HG02623 (cell line): ENCODE results near the gene FAM118A.
"Not testable (repeated sequence)": the region's sequence is repeated elsewhere in the genome, so short reads cannot be mapped to it uniquely, and the experiment has no call there.

ENCODE experiments used
- ATAC-seq: cut with Tn5 transposase; IDR thresholded peaks from one replicate; pipeline ENCODE4 v1.9.1; 2021; ENCODE audit warnings: moderate library complexity; ENCODE audit not compliant: unreplicated experiment

The FAM118A gene

GRCh38 chr22:45328822-45329529 lies 19.2 kb downstream of the FAM118A start:
- ATAC-seq: no peak

DNA sequence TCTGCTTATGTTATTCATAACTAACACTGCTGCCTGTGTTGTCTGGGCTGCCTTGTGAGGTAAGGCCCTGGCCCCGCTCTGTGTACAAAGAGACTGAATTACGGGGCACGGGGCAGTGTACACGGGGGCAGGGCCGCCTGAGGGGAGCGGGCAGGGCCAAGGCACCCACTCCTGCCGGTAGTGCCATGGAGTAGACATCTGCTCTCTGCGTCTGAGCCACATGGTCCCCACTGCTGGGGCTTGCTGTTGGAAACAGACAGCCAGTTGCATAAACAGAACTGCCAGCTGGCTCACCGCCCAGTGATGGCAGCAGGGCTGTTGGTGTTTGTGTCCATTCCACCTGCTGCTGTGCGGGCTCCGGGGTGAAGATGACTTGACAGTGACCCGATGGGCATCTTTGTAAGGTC lies 19.8 kb downstream of the FAM118A start:
- ATAC-seq: no peak

- no peak for ATAC-seq
These were observed 20.8 kb downstream of the FAM118A start for GRCh38 chr22:45330548-45330947.

GRCh38 chr22:45331486-45331885 lies 21.8 kb downstream of the FAM118A start:
- ATAC-seq: no peak

DNA sequence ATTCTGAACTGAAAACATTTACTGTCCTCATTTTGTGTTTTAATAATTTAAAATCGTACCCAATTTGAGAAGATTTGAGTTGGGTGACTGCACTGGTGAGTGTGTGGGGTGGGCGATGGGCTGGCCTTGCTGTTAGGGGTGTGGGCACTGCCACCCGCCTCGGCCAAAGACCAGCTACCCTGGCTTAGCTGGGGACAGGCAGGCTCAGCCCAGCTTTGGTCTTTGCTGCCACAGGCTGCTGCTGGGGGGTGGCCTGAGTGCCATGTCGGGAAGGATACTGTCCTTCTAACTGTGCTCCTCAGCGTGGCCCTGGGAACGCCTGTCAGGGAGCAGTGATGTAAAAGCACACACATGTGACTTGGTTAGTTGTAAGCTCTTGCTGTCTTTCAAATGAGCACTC lies 22.3 kb downstream of the FAM118A start:
- no peak for ATAC-seq

DNA sequence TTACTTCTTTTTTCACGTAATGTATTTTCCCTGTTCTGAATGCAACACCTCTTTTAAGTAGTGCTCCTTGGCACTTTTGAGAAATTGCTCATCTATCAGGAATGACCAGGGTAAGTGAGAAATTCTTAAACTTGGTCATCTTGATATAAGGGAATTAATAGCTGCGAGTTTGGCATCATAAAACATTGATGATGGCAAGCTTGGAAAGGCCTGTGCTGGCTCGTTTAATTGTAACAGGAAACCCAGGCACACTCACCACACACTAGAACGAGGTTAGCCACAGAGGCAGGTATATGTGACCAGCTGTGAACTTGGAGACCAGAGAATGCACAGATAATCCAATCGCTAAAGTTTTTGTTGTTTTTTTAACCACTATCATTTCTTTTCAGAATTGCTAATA lies 24.3 kb downstream of the FAM118A start:
- no peak for ATAC-seq

- no peak for ATAC-seq
These were observed 24.8 kb downstream of the FAM118A start for GRCh38 chr22:45334528-45334927.

- ATAC-seq: no peak
These were observed 25.5 kb downstream of the FAM118A start for GRCh38 chr22:45335021-45335818.

DNA sequence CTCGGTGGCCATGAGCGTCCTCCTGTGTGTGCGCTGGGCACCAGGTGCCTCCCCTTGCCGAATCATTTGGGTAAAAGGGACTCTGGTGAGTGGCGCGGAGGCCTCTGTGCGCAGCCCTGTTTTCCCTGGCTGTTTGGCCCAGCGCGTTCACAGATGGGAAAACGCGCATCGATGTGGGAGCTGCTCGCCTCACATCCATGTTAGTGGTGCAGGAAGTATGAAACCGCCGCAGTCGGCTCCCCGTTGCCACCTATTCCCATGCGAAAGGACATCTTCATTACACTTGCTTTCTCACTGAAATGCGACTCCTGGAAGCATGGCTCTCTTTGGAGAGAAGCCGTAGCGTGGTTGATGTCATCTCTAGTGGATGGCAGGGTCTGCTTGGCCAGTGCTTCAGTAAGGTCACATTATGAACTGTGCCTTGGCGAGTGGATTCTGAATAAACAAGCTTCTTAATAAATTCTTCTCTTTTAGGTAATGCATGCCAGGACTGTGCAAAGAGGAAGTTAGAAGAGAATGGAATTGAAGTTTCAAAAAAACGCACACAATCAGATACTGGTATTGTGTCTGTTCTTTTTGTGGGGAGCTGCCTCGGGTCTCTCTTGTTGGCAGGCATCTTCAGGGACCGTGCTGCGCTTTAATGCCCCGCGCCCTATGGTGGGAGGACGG lies 26.3 kb downstream of the FAM118A start:
- no peak for ATAC-seq

DNA sequence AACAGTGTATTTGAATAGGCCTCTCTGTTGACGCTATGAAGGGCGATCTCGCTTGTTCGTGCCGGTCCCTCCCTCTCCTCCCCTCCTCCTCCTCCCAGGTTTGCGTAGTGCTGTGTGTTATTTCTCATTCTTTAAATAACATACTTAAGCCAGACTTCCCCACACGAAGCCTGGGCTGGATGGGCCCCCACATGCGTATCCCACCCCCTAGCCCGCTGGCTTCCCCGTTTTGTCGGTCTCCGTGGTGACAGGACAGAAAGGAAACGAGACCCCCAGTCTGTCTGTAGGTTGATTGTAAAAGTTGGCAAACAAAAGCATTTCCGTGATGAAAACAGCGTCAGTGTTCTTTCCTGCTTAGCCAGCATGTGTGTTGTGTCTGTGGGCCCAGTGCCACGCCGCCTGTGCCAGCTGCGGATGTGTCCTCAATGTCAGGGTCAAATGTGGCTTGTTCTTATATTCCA lies 27.3 kb downstream of the FAM118A start:
- ATAC-seq: no peak

- ATAC-seq: no peak
These were observed 27.8 kb downstream of the FAM118A start for GRCh38 chr22:45337536-45337935.

DNA sequence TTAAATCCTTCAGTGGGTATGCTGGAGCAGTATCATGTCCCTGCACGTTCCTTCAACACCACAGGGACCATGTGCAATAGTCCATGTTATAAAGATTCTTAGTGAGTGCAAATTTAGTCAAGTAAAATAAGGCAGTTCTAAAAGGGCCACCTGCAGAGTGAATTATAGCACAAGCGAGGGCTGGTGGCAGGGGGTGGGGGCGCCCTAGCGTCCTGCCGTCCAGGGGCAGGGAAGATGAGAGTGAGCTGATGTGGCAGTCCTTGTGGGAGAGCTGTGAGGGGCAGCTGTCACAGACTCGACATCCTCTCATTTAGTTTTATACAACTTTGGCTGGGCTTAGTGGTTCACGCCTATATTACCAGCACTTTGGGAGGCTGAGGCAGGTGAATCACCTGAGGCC lies 29.1 kb downstream of the FAM118A start:
- ATAC-seq: no peak

DNA sequence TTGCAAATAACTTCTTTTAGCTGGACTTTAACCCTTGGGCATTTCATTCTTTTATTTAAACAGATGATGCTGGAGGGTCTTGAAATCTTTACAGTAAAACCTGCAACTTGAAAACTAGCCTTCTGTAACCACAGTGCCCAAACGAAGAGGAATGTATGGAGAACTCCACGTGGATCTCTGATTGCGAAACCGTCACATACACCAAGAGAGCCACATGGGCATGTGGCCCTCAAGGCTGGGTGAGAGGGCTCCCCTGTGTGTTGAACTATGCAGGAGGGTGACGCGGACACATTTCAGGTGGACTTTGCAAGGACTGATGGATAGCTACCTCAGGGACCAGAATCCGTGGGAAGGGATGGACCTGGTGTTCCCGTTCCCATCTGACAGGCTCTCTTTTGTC lies 30.6 kb downstream of the FAM118A start:
- no peak for ATAC-seq

DNA sequence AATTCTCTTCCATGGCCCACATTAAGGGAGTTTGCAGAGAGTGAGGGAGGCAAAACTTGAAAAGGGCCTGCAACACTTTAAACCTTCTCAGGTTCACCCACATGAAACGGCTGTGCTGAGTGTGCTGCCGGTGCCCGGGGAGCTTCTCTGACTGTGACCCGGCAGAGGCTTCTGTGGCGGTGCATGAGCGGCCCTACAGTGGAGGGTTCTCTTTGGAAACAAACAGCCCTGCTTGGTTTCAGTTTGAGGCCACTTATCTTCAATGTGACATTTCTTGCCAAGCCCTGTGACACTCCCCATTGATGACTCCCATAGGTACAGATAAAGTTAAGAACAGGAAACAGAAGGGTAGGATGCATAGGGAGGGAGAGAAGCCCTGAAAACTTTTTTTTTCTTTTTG lies 31.8 kb downstream of the FAM118A start:
- ATAC-seq: no peak

DNA sequence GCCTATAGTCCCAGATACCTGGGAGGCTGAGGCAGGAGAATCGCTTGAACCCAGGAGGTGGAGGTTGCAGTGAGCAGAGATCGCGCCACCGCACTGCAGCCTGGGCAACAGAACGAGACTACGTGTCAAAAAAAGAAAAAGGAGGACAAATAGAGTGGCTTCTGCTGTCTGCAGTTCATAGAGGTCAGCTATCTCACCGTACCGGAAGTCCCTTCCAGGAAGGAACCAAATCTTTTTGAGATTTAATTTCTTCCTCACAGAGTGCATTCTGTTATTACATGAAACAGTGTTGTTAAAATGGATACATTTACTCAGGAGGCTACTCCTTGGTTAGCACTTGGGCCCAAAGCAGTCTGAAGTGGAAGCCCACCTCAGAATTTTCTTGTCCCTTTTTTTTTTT lies 33.4 kb downstream of the FAM118A start:
- ATAC-seq: no peak

GRCh38 chr22:45344334-45344733 lies 34.6 kb downstream of the FAM118A start:
- ATAC-seq: no peak

DNA sequence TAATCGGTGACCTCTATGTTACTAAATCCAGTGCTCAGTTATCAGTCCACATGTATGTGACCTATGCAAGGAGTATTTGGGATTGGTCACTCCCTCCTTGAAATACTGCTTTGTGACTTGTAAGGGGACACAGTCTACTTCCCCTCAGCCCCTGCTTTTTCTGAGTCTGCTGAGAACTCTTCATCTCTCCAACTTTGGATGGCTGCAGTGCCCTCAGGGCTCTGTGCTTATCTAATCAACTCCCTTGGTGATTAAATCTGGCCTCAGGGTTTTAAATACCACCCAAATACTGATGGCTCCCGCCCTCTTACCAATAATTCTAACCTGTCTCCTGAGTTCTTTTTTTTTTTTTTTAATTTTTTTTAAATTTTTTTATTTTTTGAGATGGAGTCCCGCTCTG lies 40.2 kb downstream of the FAM118A start:
- ATAC-seq: no peak

- ATAC-seq: no peak
These were observed 42.2 kb downstream of the FAM118A start for GRCh38 chr22:45351956-45352355.

GRCh38 chr22:45352757-45353156 lies 43.0 kb downstream of the FAM118A start:
- ATAC-seq: not testable (repeated sequence)

DNA sequence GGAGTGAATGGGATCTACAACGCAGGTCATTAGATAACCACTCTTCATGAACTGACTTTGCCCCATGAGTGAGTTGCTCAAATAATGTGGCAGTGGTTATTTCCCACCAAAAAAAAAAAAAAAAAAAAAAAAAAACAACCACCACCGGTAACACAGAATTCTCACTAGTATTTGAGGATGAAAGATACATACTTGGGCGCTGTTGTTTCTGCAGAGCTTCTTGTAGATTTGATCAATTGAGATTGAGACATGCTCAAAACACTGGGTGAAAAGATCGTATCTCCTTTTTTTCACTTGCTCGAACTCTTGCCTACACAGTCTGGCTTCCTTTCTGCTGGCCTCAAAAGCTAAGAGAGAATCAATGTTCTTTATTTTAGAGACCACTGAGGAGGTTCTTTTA lies 44.1 kb downstream of the FAM118A start:
- no peak for ATAC-seq

DNA sequence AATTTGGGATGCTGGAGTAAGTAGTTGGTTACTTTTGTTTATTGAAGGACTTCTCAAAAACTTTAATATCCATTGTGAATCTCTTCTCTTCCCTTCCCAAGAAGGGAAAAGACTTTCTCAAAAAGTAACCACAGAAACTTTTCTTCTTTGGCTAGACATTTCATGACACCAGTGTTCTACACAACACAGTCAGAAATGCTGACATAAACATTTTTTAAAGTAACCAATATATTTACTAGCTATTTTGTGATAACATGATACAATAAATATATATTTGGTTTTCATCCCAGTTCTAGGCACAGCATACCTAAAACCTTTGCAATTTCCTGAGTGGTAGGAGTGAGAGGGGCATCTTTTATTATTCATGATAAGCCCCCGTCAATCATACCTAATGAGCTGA lies 47.8 kb downstream of the FAM118A start:
- no peak for ATAC-seq

GRCh38 chr22:45358127-45358526 lies 48.4 kb downstream of the FAM118A start:
- no peak for ATAC-seq
